GM19239 (cell line): Measurements from ENCODE around the gene ANAPC16.
"Not testable (repeated sequence)": the region's sequence is repeated elsewhere in the genome, so short reads cannot be mapped to it uniquely, and the experiment has no call there.

ENCODE experiments used
- DNase-seq: peaks from one replicate; pipeline ENCODE4 v3.0.0; 2011; ENCODE audit warnings: low spot score; ENCODE audit not compliant: insufficient read length
- FAIRE-seq: peaks from 2 replicates; lab custom pipeline; 2011; peaks lifted over from hg19 to GRCh38; lab: Jason Lieb, UNC

Gene ANAPC16

DNA sequence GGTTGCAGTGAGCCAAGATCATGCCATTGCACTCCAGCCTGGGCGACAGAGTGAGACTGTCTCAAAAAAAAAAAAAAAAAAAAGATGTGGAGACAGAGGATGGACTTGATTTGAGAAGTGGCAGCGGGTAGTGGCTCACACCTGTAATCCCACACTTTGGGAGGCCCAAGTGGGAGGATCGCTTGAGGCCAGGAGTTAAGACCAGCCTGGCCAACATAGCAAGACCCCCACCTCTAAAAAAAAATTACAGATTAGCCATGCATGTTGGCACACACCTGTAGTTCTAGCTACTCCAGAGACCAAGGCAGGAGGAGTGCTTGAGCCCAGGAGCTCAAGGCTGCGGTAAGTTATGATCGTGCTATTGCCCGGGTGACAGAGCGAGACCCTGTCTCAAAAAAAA, 24.6 kb downstream of the ANAPC16 start:
- DNase-seq = no peak
- FAIRE-seq = no peak

DNA sequence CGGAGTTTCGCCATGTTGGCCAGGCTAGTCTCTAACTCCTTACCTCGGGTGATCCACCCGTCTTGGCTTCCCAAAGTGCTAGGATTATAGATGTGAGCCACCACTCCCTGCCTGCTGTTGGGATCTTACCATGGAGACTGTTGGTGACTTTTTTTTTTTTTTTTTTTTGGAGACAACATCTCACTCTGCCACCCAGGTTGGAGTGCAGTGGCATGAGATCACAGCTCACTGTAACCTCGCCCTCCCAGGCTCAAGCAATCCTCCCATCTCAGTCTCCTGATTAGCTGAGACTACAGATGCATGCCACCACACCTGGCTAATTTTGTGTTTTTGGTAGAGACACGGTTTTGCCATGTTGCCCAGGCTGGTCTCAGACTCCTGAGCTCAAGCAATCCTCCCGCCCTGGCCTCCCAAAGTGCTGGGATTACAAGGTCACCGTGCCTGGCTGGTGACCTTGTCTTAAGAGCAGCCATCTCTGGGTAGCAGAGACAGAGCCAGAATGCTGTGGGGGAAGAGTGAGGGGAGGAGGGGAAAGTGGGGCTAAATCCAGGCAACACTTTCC, 26.0 kb downstream of the ANAPC16 start:
- no peak for FAIRE-seq
- DNase-seq = no peak

DNA sequence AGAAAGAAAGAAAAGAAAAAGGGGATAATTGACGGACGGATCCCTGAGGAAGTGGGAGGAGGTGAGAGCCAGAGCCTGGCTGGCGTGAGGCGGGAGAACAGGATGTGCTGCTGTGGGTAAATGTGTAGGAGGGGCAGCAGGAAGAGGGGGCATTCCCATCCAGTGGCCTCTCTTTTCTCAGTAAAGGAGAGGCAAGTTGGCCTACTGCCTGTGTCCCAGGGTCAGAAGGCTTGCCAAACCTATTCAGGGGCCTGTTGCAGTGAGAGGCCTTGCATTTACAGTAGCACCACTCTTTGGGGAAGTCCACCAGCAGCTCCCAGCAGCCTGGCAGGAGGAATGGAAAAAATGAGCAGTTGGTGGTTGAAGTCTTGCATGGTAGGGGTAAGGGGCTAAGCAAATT, 26.9 kb downstream of the ANAPC16 start:
- FAIRE-seq (no peak), DNase-seq (no peak)

DNA sequence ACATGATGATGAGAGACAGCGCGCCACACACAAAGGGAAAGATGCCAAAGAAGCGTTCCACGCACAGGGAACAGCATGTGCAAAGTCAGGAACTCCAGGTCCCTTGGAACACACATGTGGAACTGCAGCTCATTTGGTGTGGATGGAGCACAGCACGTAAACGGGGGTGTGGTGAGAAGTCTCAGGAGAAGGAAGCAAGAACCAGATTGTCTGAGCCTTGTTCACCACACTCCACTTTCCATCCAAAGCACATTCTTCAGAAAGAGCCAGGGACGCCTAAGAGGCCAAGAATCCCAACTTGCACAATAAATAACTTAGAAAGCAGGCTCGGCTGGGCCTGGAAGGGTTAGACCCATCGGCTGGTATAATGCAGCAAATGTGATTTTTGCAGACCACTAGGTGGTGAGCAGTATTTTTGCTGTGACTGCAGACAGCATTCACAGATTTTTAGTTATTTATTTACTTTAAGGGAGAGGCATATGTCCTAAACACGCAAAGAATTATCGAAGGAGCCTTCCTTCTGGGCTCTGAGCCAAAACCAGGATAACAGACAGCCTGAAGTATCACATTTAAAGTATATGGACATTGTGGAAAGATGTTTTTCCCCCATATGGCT, 28.1 kb downstream of the ANAPC16 start:
- FAIRE-seq = no peak
- DNase-seq = no peak

DNA sequence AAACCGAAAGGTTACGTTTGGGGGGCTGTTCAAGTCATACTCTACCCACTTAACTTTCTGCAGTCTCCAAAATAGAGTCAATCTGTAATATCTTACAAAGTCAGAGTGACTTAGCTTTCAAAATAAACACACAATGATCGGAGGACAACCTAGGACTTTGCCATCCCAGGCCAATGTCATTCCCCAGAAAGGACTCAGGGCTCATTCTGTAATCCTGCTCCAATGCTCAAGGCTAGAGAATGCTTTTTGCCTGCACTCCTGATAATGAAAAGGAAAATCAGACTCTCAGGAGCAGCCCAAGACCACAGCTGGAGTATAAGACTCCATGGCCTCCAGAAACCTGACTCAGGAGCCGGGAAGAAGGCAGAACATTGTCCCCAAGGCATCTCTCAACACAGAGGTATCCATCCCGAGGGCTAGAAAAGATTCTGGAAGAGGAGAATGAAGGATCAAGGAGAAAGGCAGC, 28.8 kb downstream of the ANAPC16 start:
- FAIRE-seq = no peak
- no peak for DNase-seq

DNA sequence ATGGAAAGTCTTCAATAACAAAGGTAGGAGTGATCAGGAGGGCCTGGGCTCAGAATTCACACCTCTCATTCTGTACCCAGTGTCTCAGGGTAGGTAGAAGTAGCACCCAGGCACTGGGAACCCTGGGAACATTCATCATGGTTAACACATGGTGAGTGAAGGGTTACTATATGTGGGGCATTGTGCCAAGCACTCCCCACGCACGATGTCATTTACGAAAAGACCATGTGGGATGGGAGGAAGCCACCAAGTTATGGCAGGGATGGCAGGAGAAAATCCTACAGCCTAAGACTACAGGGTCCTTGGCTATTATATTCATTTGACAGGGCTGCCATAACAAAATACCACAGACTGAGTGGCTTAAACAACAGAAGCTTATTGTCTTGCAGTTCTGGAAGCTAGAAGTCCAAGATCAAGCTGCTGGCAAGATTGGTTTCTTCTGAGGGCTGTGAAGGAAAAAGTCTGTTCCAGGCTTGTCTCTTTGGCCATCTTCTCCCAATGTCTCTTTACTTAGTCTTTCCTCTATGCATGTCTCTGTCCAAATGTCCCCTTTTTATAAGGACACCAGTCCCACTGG, 30.2 kb downstream of the ANAPC16 start:
- FAIRE-seq (no peak), DNase-seq (no peak)

DNA sequence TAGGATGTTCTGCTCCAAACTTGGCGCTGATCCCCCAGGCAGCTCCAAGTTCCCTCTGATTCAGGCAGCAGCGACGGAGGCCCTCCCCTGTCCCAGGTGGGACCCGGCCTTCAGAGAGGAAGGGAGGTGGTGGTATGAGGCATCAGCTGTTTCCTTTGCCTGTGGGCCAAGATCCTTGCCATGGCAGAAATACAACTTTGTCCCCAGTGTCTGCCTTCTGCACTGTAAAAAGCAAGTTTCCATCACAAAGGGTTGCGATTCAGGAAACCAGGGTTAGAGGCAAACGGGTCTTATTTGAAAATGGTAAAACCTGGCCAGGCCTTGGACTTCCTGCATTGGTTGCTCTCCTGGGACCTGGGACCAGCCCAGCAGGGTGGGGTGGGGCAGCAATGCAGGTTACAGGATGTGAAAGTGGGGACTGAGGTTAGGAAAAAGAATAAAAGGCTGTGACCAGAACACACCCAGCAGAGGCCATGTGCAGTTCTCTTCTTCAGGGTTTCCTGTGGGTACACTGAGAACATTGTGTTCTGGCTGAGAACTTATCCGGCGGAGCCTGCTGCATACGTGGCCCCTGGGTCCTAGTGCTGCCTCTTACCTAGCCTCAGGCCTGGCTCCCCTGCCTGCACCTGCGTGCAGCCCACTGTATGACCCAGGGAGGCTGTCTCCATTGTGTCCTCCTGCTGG, 32.8 kb downstream of the ANAPC16 start:
- DNase-seq (peak; percentile 62), FAIRE-seq (peak; percentile 95)

DNA sequence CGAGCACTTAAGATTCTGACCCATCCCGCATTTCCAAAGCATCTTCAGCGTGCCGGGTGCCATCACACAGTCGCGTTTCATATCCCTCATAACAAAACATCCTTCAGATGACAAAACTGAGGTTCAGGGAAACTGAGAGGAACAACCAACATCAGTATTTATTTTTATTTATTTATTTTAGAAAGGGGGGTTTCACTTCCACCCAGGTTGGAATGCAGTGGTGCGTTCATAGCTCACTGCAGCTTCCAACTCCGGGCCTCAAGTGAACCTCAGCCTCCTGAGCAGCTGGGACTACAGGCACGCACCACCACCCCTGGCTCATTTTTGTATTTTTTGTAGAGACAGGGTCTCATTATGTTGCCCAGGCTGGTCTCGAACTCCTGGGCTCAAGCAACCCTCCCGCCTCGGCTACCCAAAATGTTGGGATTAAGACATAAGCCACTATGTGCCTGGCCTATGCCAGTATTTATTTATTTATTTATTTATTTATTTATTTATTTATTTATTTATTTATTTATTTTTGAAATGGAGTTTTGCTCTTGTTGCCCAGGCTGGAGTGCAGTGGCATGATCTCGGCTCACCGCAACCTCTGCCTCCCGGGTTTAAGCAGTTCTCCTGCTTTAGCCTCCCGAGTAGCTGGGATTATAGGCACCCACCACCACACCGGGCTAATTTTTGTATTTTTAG, 33.5 kb downstream of the ANAPC16 start:
- DNase-seq, FAIRE-seq: not testable (repeated sequence)

DNA sequence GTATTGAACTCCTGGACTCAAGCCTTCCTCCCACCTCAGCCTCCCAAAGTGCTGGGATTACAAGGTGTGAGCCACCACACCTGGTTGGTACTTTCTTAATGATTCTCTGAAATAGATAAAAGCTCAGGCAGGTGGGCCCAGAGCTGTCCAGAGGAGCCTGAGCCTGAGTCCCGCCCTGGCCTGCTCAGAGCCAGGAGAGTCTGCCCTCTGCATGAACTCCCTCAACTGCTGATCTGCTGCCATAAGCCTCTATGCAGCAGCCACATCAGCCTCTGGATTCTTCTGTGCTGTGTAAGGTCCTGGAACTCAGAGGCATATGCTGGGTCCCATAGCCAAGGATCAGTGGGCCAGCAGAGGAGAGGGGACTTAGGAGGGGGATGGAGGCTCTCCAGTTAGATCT, 34.9 kb downstream of the ANAPC16 start:
- DNase-seq (no peak), FAIRE-seq (no peak)

DNA sequence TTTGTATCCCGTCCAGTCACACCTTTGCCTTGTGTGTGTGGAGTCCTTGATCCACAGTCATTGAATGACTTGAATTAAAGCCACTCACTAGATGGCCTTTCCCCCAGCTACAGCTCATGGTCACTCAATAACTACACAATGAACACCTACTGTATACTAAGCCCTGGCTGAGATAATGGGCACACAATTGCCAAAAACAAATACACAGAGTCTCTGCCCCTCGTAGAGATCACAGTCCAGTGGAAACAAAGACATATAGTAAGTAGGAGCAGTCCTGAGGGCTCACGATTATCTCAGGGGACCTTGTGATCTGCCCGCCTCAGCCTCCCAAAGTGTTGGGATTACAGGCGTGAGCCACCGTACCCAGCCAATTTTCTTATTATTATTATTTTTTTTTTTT, 35.8 kb downstream of the ANAPC16 start:
- DNase-seq (no peak), FAIRE-seq (no peak)

DNA sequence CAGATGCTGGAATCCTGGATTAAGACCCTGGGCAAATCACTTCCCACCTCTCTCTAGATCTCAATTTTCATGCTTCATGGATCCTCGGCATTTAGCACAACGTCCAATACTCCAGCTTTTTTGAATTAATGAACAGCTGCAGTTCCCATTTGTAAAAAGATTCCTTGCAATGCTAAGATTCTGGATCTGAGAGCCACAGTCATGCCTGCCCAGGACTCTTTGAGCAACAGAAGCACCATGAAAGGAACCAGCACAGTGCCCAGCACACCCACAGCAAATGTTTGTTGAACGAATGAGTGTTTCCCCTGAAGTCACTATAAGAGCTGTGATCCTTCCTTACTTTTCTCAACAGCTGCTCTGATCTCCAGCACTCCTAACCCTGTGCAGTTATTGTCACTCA, 37.2 kb downstream of the ANAPC16 start:
- FAIRE-seq = peak; percentile 28
- no peak for DNase-seq

DNA sequence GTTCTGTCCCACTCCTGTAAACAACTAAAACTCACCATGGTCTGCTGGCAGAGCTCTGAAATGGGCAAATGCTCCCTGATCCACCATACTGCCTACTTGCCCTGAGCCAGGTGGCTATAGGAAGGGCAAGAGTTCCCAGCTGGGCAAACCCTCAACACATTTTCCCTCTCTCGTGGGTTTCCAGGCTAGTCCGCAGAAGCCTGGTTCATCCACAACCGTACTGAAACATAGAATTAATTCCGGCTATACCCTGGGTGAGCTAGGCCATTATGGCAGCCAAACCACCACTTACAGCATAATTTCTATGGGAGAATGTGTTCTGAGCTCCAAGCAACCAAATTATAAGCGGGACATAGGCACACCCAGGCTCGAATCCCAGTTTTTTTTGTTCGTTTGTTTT, 37.8 kb downstream of the ANAPC16 start:
- DNase-seq = no peak
- FAIRE-seq = no peak

DNA sequence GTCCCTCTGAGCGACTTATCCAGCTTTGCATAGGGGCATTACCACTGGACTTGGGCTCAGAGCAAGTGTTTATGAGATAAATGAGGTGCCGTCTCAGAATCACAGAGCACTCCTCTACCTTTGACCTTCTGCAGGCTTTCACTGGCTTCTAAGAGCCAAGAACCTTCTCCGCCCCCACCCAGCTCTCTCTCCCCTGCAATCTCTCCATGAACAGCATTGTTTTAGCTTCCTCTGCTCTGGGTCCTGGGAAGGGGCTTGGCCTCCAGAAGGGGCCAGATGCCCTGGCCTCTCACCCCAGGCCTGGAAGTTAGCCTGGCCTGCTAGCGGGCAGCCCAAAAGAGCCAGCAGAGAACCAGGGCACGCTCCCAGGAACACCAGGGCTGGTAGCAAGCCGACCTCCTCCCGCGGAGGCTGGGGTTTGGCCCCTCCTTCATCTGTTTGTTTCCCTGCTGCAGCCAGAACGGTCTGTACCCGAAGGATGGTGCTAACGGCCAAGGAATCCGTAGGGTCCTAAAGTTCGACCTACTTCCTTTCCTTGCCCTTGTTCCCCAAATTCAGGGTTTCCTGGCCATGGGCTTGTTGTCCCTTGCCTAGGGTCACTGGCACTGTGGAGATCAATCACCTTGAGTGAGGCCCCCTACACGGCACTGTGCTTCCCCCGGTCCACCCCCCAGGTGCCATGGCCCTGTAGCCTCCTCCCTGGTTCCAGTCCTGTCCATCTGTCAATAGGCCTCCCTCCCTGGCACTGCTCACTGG, 39.2 kb downstream of the ANAPC16 start:
- FAIRE-seq (no peak), DNase-seq (no peak)

DNA sequence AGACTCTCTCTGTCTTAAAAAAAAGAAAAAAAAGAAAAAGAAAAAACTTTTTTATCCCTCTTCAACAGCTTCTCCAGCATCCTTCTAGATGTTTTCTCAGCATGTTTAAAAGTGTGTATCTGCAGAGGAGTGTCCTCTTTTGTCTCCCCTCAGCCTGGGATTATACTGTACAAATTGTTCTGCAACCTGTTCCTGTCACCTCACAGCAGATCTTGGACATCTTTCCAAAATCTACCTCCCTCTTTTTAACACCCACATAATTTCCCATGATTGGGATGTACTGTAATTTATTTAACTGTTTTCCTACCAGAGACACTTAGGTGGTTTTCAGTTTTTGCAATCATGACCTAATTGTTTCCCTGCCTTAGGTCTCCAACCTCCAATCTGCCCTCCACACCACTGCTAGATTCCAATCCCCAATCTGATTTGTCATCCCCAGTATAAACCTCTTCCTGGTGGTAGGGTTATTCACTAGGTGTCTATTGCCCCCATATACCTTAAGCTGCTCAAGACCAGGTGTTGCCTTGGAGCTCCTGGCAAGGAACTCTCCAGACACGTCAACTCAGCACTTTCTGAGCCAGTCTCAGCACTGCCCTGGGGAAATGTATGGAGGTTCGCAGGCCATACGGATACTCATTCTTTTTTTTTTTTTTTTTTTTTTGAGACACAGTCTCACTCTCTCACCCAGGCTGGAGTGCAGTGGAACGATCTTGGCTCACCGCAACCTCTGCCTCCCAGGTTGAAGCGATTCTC, 40.3 kb downstream of the ANAPC16 start:
- DNase-seq (no peak), FAIRE-seq (no peak)

DNA sequence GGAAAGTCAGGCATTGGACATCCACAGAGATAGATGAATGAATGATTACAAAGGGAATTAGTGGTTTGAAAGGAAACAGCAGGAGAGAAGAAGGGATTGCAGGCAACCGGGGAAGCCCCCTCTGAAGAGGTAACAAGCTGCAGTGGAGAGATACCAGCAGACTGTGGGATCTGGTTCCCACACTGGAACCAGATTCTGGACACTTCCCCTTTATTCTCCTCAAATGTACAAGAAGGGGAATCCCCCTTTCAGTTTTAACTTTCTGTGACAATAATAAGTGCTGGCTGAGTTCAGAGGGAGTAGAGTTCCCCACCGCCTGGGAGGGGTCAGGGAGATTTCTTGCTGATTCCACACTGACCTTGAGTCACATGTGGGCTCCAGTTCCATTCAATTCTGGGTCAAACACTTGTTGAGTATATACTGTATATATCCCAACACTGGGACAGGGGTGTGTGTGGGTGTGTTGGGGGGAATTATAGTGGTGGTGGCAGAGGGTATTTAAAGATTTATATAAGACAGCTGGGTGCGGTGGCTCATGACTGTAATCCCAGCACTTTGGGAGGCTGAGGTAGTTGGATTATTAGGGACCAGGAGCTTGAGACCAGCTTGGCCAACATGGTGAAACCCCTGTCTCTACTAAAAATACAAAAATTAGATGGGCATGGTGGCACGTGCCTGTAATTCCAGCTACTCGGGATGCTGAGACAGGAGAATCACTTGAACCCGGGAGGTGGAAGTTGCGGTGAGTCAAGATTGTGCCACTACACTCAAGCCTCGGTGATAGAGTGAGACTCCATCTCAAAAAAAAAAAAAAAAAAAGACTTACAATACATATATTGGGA, 41.5 kb downstream of the ANAPC16 start:
- DNase-seq = no peak
- peak; percentile 71 for FAIRE-seq

DNA sequence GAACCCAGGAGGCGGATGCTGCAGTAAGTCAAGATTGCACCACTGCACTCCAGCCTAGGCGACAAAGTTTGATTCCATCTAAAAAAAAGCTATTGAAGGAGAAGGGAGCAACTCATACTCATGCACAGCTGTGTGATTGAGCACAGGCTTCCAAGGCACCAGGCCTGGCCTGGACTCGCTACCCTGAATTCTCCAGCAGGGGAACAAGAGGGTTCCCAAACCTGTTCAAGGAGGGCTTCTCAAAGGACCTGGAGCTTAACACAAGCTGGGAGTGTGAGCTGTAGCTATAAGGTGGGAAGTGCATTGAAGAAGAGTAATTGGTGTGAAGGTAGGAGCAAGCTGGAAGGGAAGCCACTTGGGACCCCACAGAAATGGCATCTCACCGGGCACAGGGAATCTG, 42.8 kb downstream of the ANAPC16 start:
- DNase-seq (no peak), FAIRE-seq (no peak)

DNA sequence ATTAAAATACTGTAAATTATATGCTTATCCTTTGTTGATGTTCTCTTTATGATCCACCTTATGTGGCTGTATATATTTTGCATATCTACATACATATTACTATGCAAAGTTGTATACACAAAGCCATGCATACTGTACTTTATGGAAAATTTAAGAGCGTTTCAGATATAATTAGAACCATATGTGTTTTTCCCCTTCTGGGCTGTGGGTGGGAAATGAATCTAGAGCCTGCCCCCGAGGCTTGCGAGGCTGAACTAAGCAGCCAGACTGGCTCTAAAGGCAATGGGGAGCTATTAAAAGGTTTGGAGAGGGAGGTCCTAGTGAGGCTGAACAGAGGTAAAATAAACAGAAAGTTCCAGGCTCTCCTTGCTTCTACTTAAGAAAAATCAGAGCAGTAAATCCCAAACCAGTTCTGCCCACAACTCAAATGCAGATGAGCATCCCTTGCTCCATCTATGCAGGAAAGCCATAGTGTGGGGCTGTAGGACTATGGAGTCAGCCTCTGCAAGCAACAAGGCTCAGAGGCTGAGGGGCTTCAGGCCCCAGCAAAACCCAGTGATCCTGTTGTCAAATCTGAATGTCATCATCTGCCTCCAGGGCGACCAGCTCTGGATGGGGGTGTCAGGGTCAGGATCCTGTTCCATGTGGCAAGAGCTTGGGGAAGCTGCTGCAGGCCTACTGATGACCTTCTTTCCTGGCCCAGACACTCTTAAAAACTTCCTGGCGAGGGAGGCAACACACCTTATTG, 43.9 kb downstream of the ANAPC16 start:
- FAIRE-seq = peak; percentile 68
- DNase-seq = no peak
